Lower leg skin (tissue), 4 donors: ENCODE measurements around the gene SCN1B. TPM values are rescaled to one million over a fixed set of nuclear protein-coding genes. Genes with fewer than 3 reads are reported as not detected.
"Not testable (repeated sequence)": the region's sequence is repeated elsewhere in the genome, so short reads cannot be mapped to it uniquely, and the experiment has no call there.

Source experiments
- DNase-seq, 2 donors: peaks; one replicate each; pipeline ENCODE4 v3.0.0-alpha.2; 2019; ENCODE audit warnings: low spot score in 2 of 2
- H3K4me3 ChIP-seq: fragments of 200-600 bp; sonication (generic); 2 replicates; pipeline ENCODE4 v1.5.1; 2017; ENCODE audit warnings: mild to moderate bottlenecking, low read depth; ENCODE audit not compliant: poor library complexity, severe bottlenecking
- CTCF ChIP-seq, 3 donors: fragments of 450-650 bp; IDR thresholded peaks; one replicate each; pipeline ENCODE4 v1.5.1; 2016; ENCODE audit warnings: antibody characterized with exemption in 3 of 3, mild to moderate bottlenecking in 3 of 3, moderate library complexity in 2 of 3
- POLR2A ChIP-seq, 2 donors: fragments of 450-650 bp; IDR thresholded peaks; one replicate each; pipeline ENCODE4 v1.6.1; 2016 to 2017; ENCODE audit warnings: antibody characterized with exemption in 2 of 2, mild to moderate bottlenecking in 1 of 2, moderate library complexity in 1 of 2
- WGBS, 2 donors: methylation state at CpG; one replicate each; pipeline ENCODE4 v1.1.5; 2018; 5-methylcytosine and 5-hydroxymethylcytosine counted together
- intact Hi-C: fragments of 100-400 bp; cut with DNase I; formaldehyde crosslinking; loops from one replicate; pipeline ENCODE4 v1.15.0; 2023; ENCODE audit warnings: low total_unique reads
- total RNA-seq, 4 donors: library from RNA; depleted of rRNA; stranded (reverse); fragments of >200 nt; gene quantifications; one replicate each; pipeline ENCODE4 v1.1.0, GENCODE V29; 2016

The SCN1B gene
- total RNA-seq, 4 donors from 2014 or later = 1.1 to 4.4 (median 3.0) TPM

GRCh38 chr19:35013820-35014754 lies 16.2 kb upstream of the SCN1B start:
- DNase-seq = no peak
- no peak overlapping the region for H3K4me3 ChIP-seq
- intact Hi-C loops = loop anchor here (5.0 kb wide), 1 partner anchor 37 kb away; no protein-coding TSS in a partner anchor
- no peak for TF ChIP-seq POLR2A (IDR thresholded peaks at IDR 0.05)
- no peak for TF ChIP-seq CTCF (IDR thresholded peaks at IDR 0.05)
- WGBS, 2 donors = 81 to 83% methylated on average over 18 to 19 of the region's 23 CpGs

- intact Hi-C loops = loop anchor here (5.0 kb wide), 1 partner anchor 37 kb away; no protein-coding TSS in a partner anchor
- 92 to 94% methylated on average over 4 of the region's 4 CpGs for WGBS, 2 donors
- H3K4me3 ChIP-seq, DNase-seq: not testable (repeated sequence)
Measured at GRCh38 chr19:35014774-35015173, 15.5 kb upstream of the SCN1B start.

GRCh38 chr19:35015270-35015953 lies 14.9 kb upstream of the SCN1B start:
- WGBS, 2 donors = 78 to 94% methylated on average over 14 to 15 of the region's 16 CpGs
- intact Hi-C loops = no loop called here

GRCh38 chr19:35015954-35016351 lies 14.3 kb upstream of the SCN1B start:
- intact Hi-C loops = no loop called here
- no peak for TF ChIP-seq CTCF (IDR thresholded peaks at IDR 0.05)
- TF ChIP-seq POLR2A (IDR thresholded peaks at IDR 0.05) = no peak
- no peak for DNase-seq
- 91 to 98% methylated on average over 6 of the region's 6 CpGs for WGBS, 2 donors
- no peak overlapping the region for H3K4me3 ChIP-seq

More at GRCh38 chr19:35015270-35015953, 14.9 kb upstream of the SCN1B start:
- DNase-seq = no peak
- no peak overlapping the region for H3K4me3 ChIP-seq
- TF ChIP-seq POLR2A (IDR thresholded peaks at IDR 0.05) (no peak), CTCF (IDR thresholded peaks at IDR 0.05) (no peak)

- 77 to 84% methylated on average over 3 of the region's 3 CpGs for WGBS, 2 donors
- intact Hi-C loops = no loop called here
- no peak for DNase-seq
- H3K4me3 ChIP-seq = no peak overlapping the region
- no peak for TF ChIP-seq CTCF (IDR thresholded peaks at IDR 0.05)
- no peak for TF ChIP-seq POLR2A (IDR thresholded peaks at IDR 0.05)
Measured at GRCh38 chr19:35017507-35017906, 12.8 kb upstream of the SCN1B start.

GRCh38 chr19:35018379-35018778 lies 11.9 kb upstream of the SCN1B start:
- intact Hi-C loops = no loop called here
- no peak overlapping the region for H3K4me3 ChIP-seq
- WGBS, 2 donors = 95 to 97% methylated on average over 4 of the region's 4 CpGs

More at GRCh38 chr19:35018379-35018778, 11.9 kb upstream of the SCN1B start:
- no peak for DNase-seq
- TF ChIP-seq POLR2A (IDR thresholded peaks at IDR 0.05) (no peak), CTCF (IDR thresholded peaks at IDR 0.05) (no peak)
